ENCODE results near the gene OGFR.

GRCh38 chr20:62787321-62787720, 17.3 kb upstream of the OGFR start:
- no peak for TF ChIP-seq CTCF (IDR thresholded peaks at IDR 0.05; ENCODE audit: low read depth, low read length)
- TF ChIP-seq MYC (IDR thresholded peaks at IDR 0.05; ENCODE audit: low read depth, low read length), result no peak
- TF ChIP-seq, protein P1, sequence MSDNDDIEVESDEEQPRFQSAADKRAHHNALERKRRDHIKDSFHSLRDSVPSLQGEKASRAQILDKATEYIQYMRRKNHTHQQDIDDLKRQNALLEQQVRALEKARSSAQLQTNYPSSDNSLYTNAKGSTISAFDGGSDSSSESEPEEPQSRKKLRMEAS (IDR thresholded peaks at IDR 0.05; ENCODE audit: low read depth, low read length), result no peak
- no peak for TF ChIP-seq POLR2A (IDR thresholded peaks at IDR 0.05; ENCODE audit: extremely low read depth, insufficient read length)

All from NB4 (cell line).